Measurements from ENCODE around the gene IGLON5.

GRCh38 chr19:51354742-51355148, 43.3 kb downstream of the IGLON5 start:
- TF ChIP-seq CTCF (IDR thresholded peaks at IDR 0.05 in 4 of 5, conservative IDR thresholded peaks at IDR 0.05 in 1 of 5) (no peak), POLR2A (IDR thresholded peaks at IDR 0.05) (no peak)
